Kidney epithelial cell (primary cell): ENCODE results near the gene NFIA. TPM values are rescaled to one million over a fixed set of nuclear protein-coding genes. Genes with fewer than 3 reads are reported as not detected.

Source experiments
- DNase-seq: peaks from one replicate; pipeline ENCODE4 v3.0.0-alpha.2; 2010; ENCODE audit warnings: low read depth
- H3K27me3 ChIP-seq: 2 replicates; pipeline ENCODE4 v1.6.0; 2011; ENCODE audit warnings: low read length; ENCODE audit not compliant: control insufficient read depth, insufficient read depth
- H3K36me3 ChIP-seq: 2 replicates; pipeline ENCODE4 v1.5.1; 2011; ENCODE audit warnings: low read length; ENCODE audit not compliant: control insufficient read depth, insufficient read depth
- H3K4me3 ChIP-seq: 2 replicates; pipeline ENCODE4 v1.5.1; 2011; ENCODE audit warnings: low read depth, mild to moderate bottlenecking, control low read depth, low read length
- total RNA-seq: library from RNA; depleted of rRNA; stranded (reverse); fragments of >200 nt; gene quantifications from 2 replicates; pipeline ENCODE4 v1.2.3, GENCODE V29; 2015
- TF ChIP-seq, protein P1 (sequence below): IDR thresholded peaks from 2 replicates; pipeline ENCODE4 v1.5.1; 2011; ENCODE audit warnings: mild to moderate bottlenecking, moderate library complexity, low read length, control low read depth, inconsistent platforms; ENCODE audit not compliant: insufficient read depth, poor library complexity, severe bottlenecking

Gene NFIA
- total RNA-seq, 1 donor from 2014 or later: 3.5 TPM

DNA sequence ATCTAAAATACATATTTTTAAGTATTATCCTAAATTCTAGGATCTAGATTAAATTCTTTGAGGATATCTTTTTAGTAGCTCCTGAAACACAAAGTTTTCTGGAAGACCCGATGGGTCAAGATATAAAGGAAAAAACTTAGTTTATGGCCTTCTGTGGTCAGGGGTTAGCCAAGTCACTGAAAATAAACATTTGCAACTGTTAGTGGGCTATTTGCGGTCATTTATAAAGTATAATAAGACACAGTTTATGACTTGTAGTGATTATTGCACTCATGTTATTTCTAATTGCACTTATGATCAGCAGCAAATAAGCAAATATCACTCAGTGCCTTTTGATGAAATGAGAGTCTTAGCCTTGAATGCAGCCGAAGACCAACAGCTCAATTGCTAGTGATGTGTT, 183.3 kb downstream of the NFIA start:
- Histone ChIP-seq H3K4me3 (no peak overlapping the region), H3K27me3 (no peaks in the 10 kb centered on the region), H3K36me3 (no peaks in the 10 kb centered on the region)
- DNase-seq: no peak
- TF ChIP-seq, protein P1, sequence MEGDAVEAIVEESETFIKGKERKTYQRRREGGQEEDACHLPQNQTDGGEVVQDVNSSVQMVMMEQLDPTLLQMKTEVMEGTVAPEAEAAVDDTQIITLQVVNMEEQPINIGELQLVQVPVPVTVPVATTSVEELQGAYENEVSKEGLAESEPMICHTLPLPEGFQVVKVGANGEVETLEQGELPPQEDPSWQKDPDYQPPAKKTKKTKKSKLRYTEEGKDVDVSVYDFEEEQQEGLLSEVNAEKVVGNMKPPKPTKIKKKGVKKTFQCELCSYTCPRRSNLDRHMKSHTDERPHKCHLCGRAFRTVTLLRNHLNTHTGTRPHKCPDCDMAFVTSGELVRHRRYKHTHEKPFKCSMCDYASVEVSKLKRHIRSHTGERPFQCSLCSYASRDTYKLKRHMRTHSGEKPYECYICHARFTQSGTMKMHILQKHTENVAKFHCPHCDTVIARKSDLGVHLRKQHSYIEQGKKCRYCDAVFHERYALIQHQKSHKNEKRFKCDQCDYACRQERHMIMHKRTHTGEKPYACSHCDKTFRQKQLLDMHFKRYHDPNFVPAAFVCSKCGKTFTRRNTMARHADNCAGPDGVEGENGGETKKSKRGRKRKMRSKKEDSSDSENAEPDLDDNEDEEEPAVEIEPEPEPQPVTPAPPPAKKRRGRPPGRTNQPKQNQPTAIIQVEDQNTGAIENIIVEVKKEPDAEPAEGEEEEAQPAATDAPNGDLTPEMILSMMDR: no peak

DNA sequence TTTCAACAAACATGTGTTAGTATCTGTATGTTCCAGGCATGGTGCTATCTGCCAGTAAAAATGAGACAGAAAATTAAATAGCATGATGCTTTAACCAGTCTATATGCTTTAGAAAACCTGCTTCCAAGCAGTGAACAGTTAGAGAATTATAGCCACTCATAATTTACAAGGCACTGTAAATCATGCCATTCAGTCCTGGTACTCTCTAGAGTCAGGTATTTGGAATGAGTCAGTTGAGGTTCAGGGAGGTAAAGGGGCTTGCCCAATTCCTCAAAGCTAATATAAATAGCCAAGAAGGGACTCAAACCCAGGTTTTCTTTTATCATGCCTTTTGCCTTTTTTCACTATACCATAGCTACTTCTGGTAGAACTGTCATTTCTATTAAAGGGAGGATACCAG, 184.4 kb downstream of the NFIA start:
- H3K4me3 ChIP-seq: no peak overlapping the region
- TF ChIP-seq, protein P1: no peak
- no peaks in the 10 kb centered on the region for H3K27me3 ChIP-seq
- DNase-seq: no peak
- H3K36me3 ChIP-seq: no peaks in the 10 kb centered on the region

DNA sequence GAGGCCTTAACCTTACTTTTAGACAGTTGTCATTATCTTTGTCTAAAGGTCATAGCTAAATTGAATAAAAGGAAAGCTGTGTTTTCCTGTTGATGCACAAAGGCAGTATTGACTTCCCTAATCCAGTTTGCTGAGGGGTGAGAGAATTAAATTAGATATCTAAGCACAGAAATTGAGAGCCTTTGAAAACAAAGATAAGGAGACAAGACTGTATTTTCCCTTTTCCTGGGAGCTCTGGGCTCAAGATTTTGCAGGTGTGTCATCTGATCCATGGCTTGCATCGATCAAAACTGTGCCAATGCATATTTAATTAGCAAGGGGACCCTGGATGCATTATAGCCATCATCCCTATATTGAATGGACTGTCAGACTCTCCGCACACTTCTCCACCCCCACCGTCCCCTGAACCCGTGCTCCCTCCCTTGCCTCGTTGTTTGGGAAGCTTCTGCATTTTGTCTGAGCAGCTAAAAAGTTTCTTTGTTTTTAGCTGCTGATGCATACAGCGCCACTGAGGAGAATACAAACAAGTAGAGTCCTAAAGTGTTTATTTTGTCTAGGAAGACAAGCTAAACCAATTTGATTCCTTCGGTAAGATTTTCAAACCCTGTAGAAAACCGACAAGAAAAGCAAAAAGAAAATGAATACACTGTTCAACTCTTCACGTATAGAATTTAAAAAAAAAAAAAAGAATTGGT, 186.3 kb downstream of the NFIA start:
- no peak overlapping the region for H3K4me3 ChIP-seq
- no peaks in the 10 kb centered on the region for H3K36me3 ChIP-seq
- TF ChIP-seq, protein P1: no peak
- no peaks in the 10 kb centered on the region for H3K27me3 ChIP-seq
- DNase-seq: no peak

DNA sequence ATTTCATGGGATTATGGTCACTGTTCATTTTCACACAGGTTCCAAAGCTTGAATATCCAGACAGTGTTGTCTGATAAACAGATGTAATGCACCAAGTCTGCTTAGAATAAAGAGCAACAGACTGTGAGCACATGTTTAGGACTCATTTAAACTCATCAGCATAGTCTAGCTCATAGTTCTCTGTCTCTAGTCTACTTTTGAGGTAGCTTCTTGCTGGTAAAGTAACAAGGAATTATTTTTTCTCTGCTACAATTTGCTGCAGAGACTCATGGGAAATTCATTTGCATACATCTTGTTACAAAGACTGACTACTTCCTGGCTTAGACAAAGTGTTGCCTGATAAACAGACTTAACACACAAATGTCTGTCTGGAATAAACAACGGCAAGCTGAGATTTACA, 187.2 kb downstream of the NFIA start:
- Histone ChIP-seq H3K4me3 (no peak overlapping the region), H3K27me3 (no peaks in the 10 kb centered on the region), H3K36me3 (no peaks in the 10 kb centered on the region)
- TF ChIP-seq, protein P1: no peak
- DNase-seq: no peak

DNA sequence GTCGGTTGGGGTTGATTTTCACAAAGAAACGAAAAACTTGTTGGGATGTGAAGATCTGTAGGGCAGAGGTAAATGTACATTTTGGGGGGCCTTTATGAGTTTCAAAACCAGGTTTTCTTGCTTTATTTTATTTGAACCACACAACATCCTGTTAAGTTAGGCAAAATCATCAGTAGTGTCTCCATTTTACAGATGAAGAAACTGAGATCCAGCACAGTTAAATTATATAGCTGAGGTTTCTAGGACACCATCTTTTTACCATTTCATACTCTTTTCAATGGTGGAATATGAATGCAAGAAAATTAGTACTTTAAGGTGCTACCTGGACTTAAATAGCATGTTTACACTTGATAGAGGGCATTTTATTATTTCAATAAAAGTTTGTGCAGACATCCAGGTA, 187.7 kb downstream of the NFIA start:
- Histone ChIP-seq H3K27me3 (no peaks in the 10 kb centered on the region), H3K36me3 (no peaks in the 10 kb centered on the region), H3K4me3 (no peak overlapping the region)
- TF ChIP-seq, protein P1: no peak
- DNase-seq: no peak

DNA sequence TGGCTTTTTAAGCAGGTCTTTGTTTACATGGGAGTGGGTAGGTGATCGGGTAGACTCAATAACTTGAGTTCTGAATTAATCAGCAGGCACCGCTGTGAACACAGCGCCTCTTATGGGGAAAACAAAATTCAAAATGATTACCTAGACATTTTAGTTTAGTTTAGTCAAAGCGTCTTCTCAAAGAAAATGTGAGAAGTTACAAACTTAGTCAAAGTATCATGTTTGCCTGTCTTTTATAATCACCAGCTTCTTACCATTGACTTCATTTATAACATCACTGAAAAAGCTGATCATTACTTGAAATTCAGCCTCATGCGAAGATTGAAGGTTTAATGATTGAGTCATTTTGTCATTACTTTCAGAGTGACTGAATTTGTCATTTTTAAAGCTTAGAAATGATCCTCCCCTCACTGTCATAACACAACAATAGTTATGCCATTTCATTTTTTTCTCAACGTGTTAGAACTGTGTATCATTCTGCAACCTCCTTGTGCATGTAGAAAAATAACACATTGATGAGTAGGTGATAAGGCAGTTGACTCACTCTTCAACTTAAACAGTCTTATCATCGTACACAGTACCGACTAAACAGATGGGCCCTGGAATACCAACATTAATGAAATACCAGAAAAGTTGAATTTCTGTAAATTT, 188.5 kb downstream of the NFIA start:
- no peak overlapping the region for H3K4me3 ChIP-seq
- H3K36me3 ChIP-seq: no peaks in the 10 kb centered on the region
- H3K27me3 ChIP-seq: no peaks in the 10 kb centered on the region
- no peak for DNase-seq
- TF ChIP-seq, protein P1: no peak
